ENCODE results near the gene LRMDA.

The LRMDA gene

GRCh38 chr10:75650648-75651047 lies 219.2 kb downstream of the LRMDA start:
- H3K4me3 ChIP-seq (ENCODE audit: low read depth, low read length) = no peak overlapping the region
- TF ChIP-seq CTCF (IDR thresholded peaks at IDR 0.05; ENCODE audit: low read depth, low read length, missing control alignments) = no peak
- no peak for DNase-seq (ENCODE audit: low read depth)

GRCh38 chr10:75651417-75651816 lies 220.0 kb downstream of the LRMDA start:
- DNase-seq (ENCODE audit: low read depth) = no peak
- TF ChIP-seq CTCF (IDR thresholded peaks at IDR 0.05; ENCODE audit: low read depth, low read length, missing control alignments) = peak; percentile 17
- H3K4me3 ChIP-seq (ENCODE audit: low read depth, low read length) = no peak overlapping the region

GRCh38 chr10:75652146-75652740 lies 220.8 kb downstream of the LRMDA start:
- no peak for TF ChIP-seq CTCF (IDR thresholded peaks at IDR 0.05; ENCODE audit: low read depth, low read length, missing control alignments)
- no peak overlapping the region for H3K4me3 ChIP-seq (ENCODE audit: low read depth, low read length)
- no peak for DNase-seq (ENCODE audit: low read depth)

GRCh38 chr10:75653761-75654160 lies 222.3 kb downstream of the LRMDA start:
- H3K4me3 ChIP-seq (ENCODE audit: low read depth, low read length) = no peak overlapping the region
- no peak for TF ChIP-seq CTCF (IDR thresholded peaks at IDR 0.05; ENCODE audit: low read depth, low read length, missing control alignments)
- no peak for DNase-seq (ENCODE audit: low read depth)

GRCh38 chr10:75654171-75654771 lies 222.8 kb downstream of the LRMDA start:
- DNase-seq (ENCODE audit: low read depth) = no peak
- no peak for TF ChIP-seq CTCF (IDR thresholded peaks at IDR 0.05; ENCODE audit: low read depth, low read length, missing control alignments)
- no peak overlapping the region for H3K4me3 ChIP-seq (ENCODE audit: low read depth, low read length)

GRCh38 chr10:75654772-75655171 lies 223.3 kb downstream of the LRMDA start:
- H3K4me3 ChIP-seq (ENCODE audit: low read depth, low read length) = no peak overlapping the region
- no peak for TF ChIP-seq CTCF (IDR thresholded peaks at IDR 0.05; ENCODE audit: low read depth, low read length, missing control alignments)
- DNase-seq (ENCODE audit: low read depth) = no peak
